A673 (cell line): ENCODE results near the gene C1orf21. TPM values are rescaled to one million over a fixed set of nuclear protein-coding genes. Genes with fewer than 3 reads are reported as not detected.

Experiments
- BruUV-seq: library from RNA; stranded (reverse); fragments of 400-500 nt; replicated peaks from 2 replicates; lab custom pipeline; 2021; lab: Mats Ljungman, UMichigan
- CTCF ChIA-PET: fragments of 300-600 bp; sonication (Branson Sonifier 250); formaldehyde crosslinking; loops from one replicate; lab custom pipeline; 2022; ENCODE audit warnings: antibody characterized with exemption; lab: Charles Lee
- POLR2A ChIA-PET: fragments of 300-600 bp; sonication (Branson Sonifier 250); formaldehyde crosslinking; loops from one replicate; lab custom pipeline; 2022; ENCODE audit warnings: antibody characterized with exemption; ENCODE audit not compliant: low non-redundant PET; lab: Charles Lee
- DNase-seq: peaks from one replicate; pipeline ENCODE4 v3.0.0-alpha.2; 2015; ENCODE audit warnings: low spot score
- H3K27ac ChIP-seq: fragments of 200-600 bp; sonication (generic); 2 replicates; pipeline ENCODE4 v1.5.1; 2016; ENCODE audit warnings: mixed run types, low read depth, mild to moderate bottlenecking, mixed read lengths, antibody characterized with exemption, low read length; ENCODE audit not compliant: poor library complexity, severe bottlenecking
- H3K27me3 ChIP-seq: fragments of 200-600 bp; sonication (generic); replicated peaks from 2 replicates; pipeline ENCODE4 v1.6.1; 2017; ENCODE audit warnings: mixed run types, low read depth, mild to moderate bottlenecking, mixed read lengths, antibody characterized with exemption, low read length; ENCODE audit not compliant: insufficient read depth, poor library complexity
- H3K36me3 ChIP-seq: fragments of 200-600 bp; sonication (generic); 2 replicates; pipeline ENCODE4 v1.6.1; 2016; ENCODE audit warnings: mixed run types, mild to moderate bottlenecking, mixed read lengths, antibody characterized with exemption, low read length; ENCODE audit not compliant: insufficient read depth, poor library complexity, severe bottlenecking
- H3K4me1 ChIP-seq: fragments of 200-600 bp; sonication (generic); 2 replicates; pipeline ENCODE4 v1.6.1; 2017; ENCODE audit warnings: mixed run types, mild to moderate bottlenecking, mixed read lengths, antibody characterized with exemption, low read length; ENCODE audit not compliant: insufficient read depth, poor library complexity, severe bottlenecking
- H3K4me3 ChIP-seq: fragments of 200-600 bp; sonication (generic); 2 replicates; pipeline ENCODE4 v1.5.1; 2016; ENCODE audit warnings: low read depth, mixed run types, mild to moderate bottlenecking, mixed read lengths, low read length; ENCODE audit not compliant: poor library complexity, severe bottlenecking
- H3K9me3 ChIP-seq: fragments of 200-600 bp; sonication (generic); 2 replicates; pipeline ENCODE4 v1.6.1; 2016; ENCODE audit warnings: mixed run types, low read depth, mild to moderate bottlenecking, mixed read lengths, antibody characterized with exemption, low read length; ENCODE audit not compliant: poor library complexity, severe bottlenecking
- EZH2 ChIP-seq: fragments of 200-600 bp; sonication (generic); IDR thresholded peaks from 2 replicates; pipeline ENCODE4 v1.6.1; 2017; ENCODE audit warnings: borderline replicate concordance, low read depth, mild to moderate bottlenecking, mixed read lengths, antibody characterized with exemption, low read length; ENCODE audit not compliant: poor library complexity, severe bottlenecking
- intact Hi-C: fragments of 100-400 bp; cut with micrococcal nuclease; formaldehyde crosslinking; loops from one replicate; pipeline ENCODE4 v1.10.0; 2022; ENCODE audit not compliant: unreplicated experiment
- total RNA-seq: library from RNA; stranded (reverse); gene quantifications from 2 replicates; pipeline ENCODE4 v1.2.3, GENCODE V29; 2021
- TF ChIP-seq, protein P1 (sequence below): fragments of 300-800, 200-600 bp; sonication (generic); conservative IDR thresholded peaks from 2 replicates; pipeline ENCODE4 v1.5.1; 2017; ENCODE audit warnings: low read depth, mild to moderate bottlenecking, antibody characterized with exemption, low read length, moderate library complexity, mixed read lengths

The C1orf21 gene
- total RNA-seq, 1 experiment from 2014 or later: 31.3 TPM

DNA sequence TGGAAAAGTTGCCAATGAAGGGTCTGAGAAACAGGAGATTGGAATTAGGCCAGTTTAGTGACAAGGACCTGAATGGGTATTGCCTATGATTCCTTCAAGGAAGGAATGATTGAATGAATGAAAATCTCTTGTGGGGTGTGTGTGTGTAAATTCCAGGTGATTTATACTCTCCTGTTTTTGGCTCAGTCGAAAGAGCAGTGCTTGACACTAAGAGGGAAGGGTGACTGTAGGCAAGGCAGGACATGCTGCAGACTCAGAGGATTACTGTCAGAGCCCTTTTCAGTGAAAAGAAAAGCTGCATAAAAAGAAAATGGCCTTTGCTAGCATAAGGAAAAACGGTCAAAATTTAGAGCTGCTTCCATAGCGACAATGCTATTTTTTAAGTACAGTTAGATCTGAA lies 30.1 kb downstream of the C1orf21 start:
- DNase-seq: no peak
- Histone ChIP-seq H3K9me3 (no peaks in the 10 kb centered on the region), H3K27me3 (no peaks in the 10 kb centered on the region), H3K36me3 (no peaks in the 10 kb centered on the region), H3K27ac (no peak overlapping the region), H3K4me1 (peaks cover 14% of the 10 kb centered on the region), H3K4me3 (no peak overlapping the region)
- intact Hi-C loops: no loop called here
- no TSS peak for BruUV-seq
- TF ChIP-seq, protein P1, sequence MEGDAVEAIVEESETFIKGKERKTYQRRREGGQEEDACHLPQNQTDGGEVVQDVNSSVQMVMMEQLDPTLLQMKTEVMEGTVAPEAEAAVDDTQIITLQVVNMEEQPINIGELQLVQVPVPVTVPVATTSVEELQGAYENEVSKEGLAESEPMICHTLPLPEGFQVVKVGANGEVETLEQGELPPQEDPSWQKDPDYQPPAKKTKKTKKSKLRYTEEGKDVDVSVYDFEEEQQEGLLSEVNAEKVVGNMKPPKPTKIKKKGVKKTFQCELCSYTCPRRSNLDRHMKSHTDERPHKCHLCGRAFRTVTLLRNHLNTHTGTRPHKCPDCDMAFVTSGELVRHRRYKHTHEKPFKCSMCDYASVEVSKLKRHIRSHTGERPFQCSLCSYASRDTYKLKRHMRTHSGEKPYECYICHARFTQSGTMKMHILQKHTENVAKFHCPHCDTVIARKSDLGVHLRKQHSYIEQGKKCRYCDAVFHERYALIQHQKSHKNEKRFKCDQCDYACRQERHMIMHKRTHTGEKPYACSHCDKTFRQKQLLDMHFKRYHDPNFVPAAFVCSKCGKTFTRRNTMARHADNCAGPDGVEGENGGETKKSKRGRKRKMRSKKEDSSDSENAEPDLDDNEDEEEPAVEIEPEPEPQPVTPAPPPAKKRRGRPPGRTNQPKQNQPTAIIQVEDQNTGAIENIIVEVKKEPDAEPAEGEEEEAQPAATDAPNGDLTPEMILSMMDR: no peak
- no peak for TF ChIP-seq EZH2
- CTCF ChIA-PET: no interaction called here
- POLR2A ChIA-PET: no interaction called here

DNA sequence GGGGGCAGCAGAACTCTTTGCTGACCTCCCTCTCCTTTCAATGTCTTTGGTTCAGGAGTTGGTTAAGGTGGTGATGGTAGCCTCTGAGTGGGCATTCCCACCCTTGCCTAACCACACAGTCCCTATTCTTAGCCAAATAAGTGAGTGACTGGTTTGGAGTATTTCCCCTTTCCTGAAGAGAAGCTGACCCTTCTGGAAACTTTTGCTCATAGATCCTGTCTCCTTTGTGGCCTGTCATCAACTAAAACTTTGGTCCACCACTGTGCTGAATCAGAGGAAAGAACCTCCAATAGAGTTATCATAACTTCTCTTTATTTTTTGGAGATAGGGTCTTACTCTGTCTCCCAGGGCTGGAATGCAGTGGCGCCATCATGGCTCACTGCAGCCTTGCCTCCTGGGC lies 31.1 kb downstream of the C1orf21 start:
- POLR2A ChIA-PET: no interaction called here

DNA sequence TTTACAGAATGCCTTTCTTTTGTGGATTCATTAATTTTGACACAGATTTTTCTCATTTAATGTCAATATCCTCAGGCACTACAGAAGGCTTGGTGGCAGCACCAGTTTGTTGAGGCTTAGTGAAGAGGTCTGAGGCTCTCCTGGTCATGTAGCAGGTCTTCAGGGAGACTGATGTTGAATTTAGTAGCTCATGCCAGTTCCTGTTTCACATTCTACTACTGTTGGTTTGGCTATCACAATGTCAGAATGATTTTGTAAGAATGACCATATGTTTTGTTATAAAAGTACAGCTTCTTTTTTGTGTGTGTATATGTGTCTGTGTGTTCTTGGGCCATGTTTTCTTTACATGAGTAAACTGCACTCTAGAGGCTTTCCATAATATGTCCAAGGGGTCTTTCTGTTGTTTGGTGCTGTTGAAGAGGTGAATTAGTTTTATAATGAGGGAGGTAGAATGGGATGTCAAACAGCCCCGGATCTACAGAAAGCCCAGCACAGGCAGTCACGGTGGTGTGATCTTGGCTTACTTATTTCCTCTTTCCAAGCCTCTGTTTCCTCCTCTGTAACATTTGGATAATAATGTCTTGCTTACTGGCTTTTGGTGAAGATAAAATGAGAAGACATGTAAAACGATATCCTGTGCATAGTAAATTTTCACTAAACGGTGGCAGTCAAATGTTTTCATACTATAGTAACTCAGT lies 32.0 kb downstream of the C1orf21 start:
- H3K36me3 ChIP-seq: no peaks in the 10 kb centered on the region
- BruUV-seq: no TSS peak
- intact Hi-C loops: no loop called here
- no peak for TF ChIP-seq EZH2
- TF ChIP-seq, protein P1: no peak
- no peak overlapping the region for H3K27ac ChIP-seq
- no peaks in the 10 kb centered on the region for H3K9me3 ChIP-seq
- peaks cover 22% of the 10 kb centered on the region for H3K4me1 ChIP-seq
- ChIA-PET CTCF (no interaction called here), POLR2A (no interaction called here)
- H3K27me3 ChIP-seq: no peaks in the 10 kb centered on the region
- no peak overlapping the region for H3K4me3 ChIP-seq
- no peak for DNase-seq

More for the DNA sequence above, 31.1 kb downstream of the C1orf21 start:
- no peaks in the 10 kb centered on the region for H3K27me3 ChIP-seq
- TF ChIP-seq, protein P1: no peak
- TF ChIP-seq EZH2: no peak
- CTCF ChIA-PET: no interaction called here
- H3K27ac ChIP-seq: no peak overlapping the region
- intact Hi-C loops: no loop called here
- DNase-seq: no peak
- no peaks in the 10 kb centered on the region for H3K9me3 ChIP-seq
- H3K4me1 ChIP-seq: peaks cover 22% of the 10 kb centered on the region
- no TSS peak for BruUV-seq
- H3K4me3 ChIP-seq: no peak overlapping the region
- no peaks in the 10 kb centered on the region for H3K36me3 ChIP-seq
